NOMO-1 treated with DMSO at 0.1 percent for 48 hours (cell line): ENCODE results near the gene SRGAP3.

ENCODE experiments used
- DNase-seq: peaks from one replicate; lab custom pipeline; 2025; ENCODE audit not compliant: unreplicated experiment; lab: John Stamatoyannopoulos, UW

SRGAP3 gene

DNA sequence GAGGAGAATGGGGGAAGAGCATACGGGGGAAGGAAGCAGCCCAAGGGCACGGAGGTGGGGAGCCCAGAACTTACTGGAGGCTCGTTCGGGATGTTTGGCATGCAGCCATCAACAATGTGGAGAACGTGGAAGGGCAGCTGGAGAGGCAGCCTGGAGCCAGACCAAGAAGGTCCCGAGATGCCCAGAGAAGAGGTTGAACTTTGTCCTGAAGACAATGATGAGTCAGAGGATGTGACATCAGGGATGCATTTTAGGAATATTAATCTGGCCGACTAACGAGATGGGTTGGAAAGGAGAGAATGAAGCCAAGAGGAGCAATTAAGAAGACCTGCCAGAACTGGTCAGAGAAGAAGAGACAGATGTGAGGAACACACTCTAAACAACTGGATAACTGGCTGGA, 98.2 kb downstream of the SRGAP3 start:
- DNase-seq: no peak

DNA sequence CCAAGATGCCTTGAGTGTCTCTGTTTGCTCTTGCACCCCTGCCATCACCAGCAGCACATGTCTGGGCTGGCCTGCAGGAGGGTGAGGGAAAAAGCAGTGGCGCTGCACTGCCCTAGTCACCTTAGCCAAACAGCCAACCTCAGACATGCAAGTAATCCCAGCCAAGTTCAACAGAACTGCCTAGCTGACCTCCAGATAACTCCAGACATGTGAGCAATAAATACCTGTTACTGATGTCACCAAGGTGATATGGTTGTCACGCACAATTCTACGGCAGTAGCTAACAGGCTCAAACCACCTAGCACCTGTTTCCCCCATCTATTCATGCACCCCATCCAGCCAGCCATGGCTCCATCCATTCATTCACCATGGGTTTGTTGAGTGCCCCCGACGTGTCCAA, 99.9 kb downstream of the SRGAP3 start:
- no peak for DNase-seq

DNA sequence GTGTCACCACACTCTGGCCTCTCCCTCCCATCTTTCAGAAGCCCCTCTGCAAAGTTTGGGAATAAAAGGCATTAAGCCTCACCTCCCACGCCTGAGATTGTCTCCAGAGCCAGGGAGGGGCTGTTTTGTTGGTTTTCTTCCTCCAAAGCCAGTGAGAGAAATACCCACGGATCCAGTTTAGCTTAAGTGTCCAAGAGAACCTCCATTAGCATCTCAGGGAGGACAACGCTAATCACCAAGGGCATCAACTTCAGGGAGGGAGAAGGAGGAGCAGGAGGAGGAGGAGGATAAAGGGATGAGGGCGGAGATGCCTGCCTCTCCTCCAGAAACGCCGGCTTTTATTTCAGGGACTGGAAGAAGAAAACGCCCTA, 101.6 kb downstream of the SRGAP3 start:
- no peak for DNase-seq

DNA sequence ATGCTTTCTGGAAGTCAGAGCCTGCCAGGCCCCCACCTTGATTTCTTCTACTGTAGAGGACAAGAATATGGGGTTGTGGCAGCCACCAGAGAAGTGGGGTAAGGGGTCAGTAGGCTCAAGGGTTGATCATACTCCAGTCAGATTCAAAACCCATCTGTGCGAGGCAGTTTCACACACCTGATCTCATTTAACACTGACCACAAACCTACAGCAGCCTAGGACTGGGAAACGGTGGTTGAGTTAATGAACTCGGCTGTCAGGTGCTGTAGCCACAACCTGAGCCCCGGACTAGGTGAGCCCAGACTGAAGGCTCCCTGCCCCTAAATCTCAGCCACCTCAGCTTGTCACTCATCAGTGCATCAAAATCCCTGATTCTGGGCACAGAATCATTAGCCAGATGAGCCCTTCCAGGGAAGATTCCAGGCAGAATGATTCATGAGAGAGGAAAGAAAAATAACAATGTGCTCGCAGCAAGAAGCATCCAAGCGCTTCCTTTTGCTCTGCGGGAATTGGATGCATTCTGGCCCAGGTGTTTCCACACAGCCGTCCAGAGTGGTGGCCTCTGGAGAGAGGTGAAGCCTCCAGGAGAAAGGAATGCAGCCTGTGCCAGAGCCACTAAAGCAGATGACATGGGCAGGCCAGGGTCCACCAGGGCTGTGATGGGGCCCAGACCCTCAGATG, 102.1 kb downstream of the SRGAP3 start:
- no peak for DNase-seq

DNA sequence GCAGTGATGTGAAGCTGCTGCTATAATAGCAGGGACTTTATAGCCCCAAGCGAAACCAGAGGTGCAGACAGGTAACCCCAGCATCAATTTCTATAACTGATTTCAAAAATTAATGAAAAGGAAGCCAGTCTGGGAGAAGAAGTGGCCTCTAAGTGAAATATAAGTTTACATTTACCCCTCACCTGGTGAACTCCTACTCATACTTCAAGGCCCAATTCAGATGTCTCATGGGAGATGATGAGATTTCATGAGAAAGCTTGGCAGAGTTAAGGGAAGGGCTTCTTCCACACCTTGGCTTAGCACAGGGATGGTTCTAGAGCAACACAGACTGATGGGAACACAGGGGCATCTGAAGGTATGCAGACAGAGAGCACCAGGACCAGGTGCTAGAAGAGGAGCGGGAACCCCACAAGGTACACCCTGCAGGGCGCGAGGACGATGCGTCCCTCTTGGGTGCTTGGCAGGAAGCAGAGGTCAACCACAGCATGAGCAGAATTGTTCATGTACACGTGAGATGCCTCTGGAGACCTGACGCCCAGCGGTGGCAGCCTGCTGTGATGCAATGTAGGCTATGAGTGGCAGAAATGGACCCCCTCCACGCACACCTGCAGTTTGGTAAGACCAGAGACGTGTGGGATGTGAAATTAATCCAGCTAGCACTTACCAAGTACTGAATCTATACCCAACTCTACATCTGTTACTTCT, 102.9 kb downstream of the SRGAP3 start:
- DNase-seq: no peak

DNA sequence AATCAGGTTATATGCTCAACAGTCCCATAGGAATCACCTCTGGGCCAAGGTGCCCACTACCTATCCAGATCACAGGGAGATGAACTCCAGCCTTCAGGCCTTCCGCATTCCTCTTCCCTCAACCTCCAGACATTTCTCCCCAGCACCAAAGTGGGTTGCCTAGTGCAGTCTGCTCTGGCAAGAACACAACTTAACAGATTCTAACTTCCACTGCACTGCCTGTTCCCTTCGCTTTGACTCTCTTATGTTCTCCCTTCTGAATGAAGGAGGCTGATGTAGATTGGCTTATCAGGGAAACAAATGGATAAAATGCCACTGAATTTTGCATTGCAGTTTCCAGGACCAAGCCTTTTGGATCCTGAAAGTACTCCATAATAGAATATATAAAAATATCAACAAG, 106.3 kb downstream of the SRGAP3 start:
- no peak for DNase-seq

DNA sequence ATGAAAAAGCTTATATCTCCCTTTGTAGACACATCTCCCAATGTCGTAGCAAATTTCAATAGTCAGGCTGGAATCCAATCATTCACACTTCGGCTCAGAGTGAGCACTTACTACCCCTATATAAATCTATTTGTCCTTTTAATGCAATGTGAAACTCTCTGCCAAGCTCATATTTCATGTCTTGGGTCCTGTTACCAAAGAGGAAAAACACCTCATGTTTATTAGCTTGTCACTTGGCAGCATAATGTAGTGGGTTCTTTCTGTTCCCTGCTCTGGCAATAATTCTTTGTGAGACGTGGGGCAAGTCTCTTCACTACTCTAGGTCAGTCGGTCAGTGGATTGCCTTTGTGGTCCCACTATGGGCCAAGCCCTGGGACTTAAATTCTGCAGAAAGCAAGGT, 107.1 kb downstream of the SRGAP3 start:
- DNase-seq: no peak

DNA sequence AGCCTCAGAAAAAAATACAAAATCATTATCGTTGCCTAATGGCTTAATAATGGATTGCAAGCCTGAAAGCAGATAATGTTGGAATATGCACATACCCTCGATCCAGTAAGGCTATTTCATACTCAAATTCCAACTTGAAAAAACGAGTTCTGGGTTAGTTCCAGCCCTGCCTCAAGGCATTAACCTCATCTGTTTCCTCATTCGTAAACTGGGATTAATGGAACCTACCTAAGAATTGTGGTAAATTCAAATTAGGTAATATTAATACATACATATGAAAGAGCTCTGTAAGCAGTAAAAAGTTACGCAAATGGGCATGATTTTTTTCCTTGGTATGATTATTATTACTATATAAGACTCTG, 107.5 kb downstream of the SRGAP3 start:
- no peak for DNase-seq

DNA sequence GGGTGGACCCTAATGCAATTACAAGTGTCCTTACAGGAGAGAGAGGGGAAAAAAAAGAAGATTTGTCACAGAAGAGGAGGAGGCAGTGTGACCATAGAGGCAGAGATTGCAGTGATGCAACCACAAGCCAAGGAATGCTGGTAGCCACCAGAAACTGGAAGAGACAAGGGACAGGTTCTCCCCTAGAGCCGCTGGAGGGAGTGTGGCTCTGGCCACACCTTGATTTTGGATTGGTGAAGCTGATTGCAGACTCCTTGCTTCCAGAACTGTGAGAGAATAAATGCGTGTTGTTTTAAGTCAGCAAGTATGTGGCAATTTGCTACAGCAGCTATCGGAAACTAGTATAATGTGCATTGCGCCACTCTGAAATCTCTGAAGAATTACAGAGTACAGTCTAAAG, 110.1 kb downstream of the SRGAP3 start:
- no peak for DNase-seq

DNA sequence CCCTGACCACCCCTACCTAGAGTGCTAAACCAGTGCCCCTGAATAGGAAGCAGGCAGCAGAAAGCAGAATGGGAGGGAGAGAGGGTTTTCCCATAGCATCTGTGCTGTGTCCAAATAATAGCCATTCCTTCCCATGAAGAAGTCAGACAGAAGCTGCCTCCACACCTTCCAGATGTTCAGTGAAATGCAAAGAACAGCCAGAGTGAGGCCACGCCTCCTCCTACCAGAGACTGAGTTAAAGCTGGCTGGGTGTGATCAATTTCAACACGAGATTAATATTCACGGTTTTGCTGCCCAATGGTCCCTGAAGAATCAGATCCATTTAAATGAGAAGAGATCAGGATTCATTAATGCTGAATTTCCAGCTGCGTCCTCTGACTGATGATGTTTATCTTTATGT, 111.8 kb downstream of the SRGAP3 start:
- no peak for DNase-seq

DNA sequence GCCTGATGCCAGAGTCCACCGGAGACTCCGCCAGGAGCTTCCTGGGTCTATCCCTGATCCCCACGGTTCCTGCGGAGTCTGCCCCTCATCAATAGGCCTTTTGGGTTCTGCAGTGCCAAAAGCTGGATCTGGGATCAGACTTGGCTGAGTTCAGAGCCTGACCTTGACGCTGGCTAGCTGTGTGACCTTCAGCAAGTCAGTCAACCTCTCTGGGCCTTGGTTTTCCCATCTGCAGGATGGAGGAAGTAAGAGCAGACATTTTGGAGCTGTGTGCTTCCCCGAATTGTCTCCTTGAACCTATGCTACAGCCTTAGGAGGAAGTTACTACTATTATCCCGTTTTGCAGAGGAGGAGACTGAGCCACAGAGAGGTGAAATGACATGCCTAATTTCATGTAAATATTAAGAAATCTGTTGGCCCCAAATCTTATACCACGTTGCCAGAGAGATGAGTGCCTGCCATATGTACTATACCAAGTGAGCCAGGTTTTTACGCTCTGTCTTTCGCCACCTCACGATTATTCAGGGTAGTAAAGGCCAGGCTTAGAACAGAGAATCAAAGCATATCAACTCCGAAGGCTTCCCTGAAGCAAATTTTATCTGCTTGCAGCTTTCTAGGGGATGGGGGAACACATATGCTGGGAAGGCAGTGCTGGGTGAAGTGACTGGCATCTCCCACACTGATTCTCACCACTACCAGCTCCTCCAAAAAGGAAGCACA, 112.5 kb downstream of the SRGAP3 start:
- no peak for DNase-seq

DNA sequence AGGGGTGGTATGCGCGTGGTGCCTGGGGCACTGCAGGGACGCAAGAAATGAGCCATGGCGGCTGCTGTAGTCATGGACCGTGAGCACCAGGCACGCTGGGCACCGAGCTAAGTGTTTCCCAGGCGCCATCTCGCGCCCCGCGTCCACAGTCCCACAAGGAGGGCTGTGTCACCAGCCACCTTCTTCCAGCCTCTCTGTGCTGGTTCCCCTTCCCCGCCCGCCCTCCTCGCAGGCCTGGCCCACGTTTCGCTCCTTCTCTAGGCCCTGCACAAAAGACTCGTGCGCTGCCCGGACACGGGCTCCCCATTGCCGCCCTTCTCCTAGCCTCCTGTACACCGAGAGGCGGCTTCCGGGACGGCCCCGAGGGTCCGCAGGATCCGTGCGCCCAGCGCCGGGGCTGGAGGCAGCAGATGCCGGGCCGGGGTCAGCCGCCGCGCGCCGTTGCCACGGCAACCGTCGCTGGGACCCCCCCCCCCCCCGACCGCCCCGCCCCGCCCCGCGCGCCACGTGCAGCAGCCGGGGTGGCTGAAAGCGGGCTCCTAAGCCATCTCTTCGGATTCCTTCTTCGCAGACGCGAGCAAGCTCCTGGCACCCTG, 113.4 kb downstream of the SRGAP3 start:
- no peak for DNase-seq

DNA sequence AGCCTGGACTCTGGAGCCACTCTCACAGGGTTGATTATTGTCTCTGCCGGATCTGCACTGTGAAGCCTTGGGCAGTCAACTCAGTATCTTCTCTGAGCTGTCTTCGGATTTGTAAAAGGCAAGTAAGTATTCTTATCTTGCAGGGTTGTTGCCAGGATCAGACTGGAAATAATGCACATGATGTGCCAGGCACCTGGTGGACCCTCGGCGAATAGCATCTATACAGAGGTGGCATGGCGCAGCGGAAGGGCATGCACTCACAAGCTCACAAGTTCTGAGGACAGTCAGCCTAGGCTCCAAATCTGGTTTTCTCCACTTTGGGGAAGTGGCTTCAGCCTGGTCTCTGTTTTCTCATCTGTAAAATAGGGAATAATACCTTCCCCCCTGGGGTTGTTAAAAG, 113.9 kb downstream of the SRGAP3 start:
- DNase-seq: no peak

DNA sequence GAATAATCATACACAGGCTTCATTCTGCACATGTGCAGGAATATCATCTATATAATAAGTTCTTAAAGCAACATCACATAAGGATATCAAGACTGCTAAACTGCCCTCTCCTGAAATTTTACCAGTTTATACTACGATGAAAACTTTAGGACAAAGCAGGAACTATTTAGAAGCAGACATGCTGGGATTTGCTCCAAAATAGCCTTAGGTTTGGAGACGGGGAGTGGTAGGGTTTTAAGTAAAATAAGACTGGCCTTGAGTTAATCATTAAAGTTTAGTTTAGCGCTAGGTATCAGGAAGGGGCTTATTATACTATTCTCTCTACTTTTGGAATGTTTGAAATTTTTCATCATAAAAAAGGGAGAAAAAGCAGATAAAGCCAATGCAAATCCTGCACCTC, 115.8 kb downstream of the SRGAP3 start:
- DNase-seq: no peak

DNA sequence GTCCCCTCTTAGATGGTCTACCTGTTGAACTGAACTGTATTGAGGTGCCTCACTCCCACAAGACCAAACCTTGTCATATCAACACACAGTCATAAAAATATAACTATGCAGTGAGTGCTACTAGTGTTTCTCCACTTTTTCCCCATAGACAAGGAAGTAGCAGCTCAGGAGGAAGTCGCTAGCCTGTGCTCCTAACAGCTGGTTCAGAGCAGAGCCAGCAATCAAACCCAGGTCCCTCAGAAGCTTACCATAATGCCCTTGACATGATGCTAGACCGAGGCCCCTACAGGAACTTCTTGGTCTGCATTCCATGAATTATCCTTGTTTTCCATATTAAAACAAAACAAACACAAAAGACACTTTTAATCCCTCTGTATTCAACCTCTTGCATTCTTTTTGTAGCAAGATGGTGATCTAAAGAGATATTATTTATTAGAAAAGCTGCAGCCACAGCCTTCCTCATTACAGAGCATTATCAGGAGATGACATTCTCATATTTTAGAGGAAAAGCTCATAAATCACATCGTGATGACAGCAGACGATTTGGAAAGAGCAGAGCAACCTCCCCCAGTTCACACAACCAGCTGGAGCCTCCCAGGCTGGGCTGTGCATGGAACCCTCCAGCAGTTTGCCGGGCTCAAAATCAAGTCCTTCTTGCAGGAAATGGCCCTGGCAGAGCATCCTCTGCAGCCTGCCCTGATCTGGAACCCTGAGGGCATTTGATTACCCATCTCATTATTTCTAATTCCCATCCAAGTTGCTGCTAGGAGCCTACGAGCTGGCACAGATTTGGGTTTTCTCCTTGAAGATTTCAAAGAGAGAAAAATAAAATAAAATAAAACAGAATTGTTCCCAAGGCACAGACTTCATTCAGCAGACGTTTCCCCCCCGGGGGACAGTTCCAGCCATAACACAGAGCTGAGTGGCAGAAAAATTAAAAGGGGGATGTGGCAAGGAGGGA, 118.8 kb downstream of the SRGAP3 start:
- no peak for DNase-seq

DNA sequence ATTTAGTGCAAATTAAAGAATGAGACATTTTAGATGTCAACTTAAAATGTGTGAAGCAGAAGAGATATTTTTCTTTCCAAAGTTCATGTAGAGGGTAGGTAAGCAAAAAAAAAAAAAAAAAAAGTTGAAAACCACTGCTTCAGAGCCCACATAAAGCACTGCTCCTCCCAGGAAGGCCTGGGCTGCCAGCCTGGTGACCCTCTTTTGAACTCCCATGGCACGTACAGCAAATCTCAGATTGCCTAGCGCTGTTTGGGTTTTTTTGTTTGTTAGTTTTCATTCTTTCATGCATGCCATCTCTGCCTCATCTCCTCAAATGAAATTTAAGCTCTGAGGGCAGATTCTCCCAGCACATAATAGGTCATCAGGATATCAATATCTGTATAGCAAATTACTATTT, 120.1 kb downstream of the SRGAP3 start:
- DNase-seq: no peak

DNA sequence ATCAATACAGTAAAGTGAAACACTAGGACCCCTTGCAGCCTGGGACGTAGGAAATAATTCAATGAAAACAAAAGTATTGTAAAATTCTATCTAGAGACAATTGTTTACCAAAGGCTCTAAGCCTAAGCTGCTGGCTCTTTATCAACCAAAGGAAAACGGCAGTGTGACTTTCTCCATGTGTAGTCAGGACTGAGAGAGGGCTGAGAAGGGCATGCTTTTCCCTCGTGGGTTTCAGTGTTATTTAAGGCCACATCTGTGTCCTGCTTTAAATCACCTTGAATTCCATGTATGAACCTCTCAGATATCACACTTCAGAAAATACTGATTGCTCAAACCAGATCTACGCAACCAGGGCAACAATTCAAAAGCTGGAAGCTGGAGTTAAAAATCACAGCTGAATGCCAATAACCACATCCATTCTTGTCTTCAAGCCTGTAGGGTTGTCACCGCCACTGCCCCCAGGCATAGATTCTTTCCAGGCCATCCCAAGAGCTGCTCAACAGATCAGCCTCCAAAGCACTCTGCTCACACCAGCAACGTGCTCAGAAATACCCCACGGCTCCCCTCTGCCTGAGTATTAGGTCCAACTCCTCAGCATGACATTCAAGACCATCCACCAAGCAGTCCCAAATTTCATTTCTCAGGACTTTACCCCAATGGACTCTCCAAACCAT, 124.0 kb downstream of the SRGAP3 start:
- DNase-seq: no peak

DNA sequence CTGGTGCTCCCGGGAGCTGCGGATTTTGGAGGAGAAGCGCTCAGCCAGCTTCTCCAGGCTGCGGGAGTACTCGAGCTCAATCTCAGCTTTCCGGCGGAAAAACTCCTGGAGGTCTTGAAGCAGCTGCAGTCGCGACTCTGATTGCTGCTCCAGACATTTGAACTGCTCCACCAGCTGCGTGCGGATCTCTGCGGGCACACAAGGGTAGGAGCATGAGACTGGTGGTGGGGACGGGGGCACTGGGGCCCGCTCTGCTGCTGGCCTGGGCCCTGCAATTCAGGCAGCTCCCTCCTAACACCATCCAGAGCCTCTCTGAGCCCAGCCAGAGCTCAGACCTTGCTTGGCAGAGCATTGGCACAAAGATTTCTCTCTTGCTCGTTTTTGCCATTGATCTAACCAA, 124.7 kb downstream of the SRGAP3 start:
- DNase-seq: no peak

DNA sequence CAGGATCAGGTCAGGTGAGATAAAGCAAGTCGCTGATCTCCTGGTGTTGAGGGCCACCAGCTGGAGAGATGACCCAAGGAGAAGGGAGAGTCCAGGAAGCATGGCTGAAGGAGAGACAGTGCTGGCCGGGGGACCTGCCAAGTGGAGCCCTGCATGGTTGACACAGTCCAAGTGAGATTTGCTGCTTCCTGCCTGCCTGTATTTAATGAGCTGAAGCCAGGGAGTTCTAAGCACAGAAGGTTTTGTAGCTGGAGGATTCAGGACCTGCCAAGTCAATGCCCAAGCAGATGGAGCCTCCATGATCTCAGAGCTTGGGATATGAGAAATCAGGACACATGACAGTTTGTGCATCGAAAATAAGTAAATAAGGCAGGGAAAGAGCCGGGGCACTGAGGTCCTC, 125.6 kb downstream of the SRGAP3 start:
- no peak for DNase-seq

DNA sequence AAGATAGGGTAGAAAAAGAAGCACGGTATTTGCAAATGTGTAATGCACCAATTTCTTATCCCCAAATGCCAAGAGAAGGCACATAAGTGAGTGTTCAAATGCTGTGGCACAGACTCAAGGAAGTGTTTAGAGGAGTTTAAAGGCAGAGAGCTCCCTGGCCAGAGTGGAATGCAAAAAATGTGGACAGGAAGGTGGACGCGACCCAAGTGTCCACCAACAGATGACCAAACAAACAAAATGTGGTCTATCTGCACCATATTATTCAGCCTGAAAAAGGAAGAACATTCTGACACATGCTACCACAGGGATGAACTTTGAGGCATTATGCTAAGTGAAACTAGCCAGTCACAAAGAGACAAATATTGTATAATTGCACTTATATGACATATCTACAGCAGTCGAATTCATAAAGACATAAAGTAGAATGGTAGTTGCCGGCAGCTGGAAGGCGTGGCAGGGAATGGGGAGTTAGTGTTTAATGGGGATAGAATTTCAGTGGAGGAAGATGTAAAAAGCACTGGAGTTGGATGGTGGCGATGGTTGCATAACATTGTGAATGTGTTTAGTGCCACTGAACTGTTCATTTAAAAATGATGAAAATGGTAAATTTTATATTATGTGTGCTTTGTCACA, 126.6 kb downstream of the SRGAP3 start:
- DNase-seq: no peak
